Measurements from ENCODE around the gene ZHX3.

- TF ChIP-seq, protein P1, sequence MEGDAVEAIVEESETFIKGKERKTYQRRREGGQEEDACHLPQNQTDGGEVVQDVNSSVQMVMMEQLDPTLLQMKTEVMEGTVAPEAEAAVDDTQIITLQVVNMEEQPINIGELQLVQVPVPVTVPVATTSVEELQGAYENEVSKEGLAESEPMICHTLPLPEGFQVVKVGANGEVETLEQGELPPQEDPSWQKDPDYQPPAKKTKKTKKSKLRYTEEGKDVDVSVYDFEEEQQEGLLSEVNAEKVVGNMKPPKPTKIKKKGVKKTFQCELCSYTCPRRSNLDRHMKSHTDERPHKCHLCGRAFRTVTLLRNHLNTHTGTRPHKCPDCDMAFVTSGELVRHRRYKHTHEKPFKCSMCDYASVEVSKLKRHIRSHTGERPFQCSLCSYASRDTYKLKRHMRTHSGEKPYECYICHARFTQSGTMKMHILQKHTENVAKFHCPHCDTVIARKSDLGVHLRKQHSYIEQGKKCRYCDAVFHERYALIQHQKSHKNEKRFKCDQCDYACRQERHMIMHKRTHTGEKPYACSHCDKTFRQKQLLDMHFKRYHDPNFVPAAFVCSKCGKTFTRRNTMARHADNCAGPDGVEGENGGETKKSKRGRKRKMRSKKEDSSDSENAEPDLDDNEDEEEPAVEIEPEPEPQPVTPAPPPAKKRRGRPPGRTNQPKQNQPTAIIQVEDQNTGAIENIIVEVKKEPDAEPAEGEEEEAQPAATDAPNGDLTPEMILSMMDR (IDR thresholded peaks at IDR 0.05; ENCODE audit: low read depth, low read length, poor library complexity, severe bottlenecking) = no peak
- no peak for TF ChIP-seq EZH2phosphoT487 (IDR thresholded peaks at IDR 0.05; ENCODE audit: borderline replicate concordance, low read length)
Measured at GRCh38 chr20:41219824-41220223, 97.7 kb downstream of the ZHX3 start.

All from DOHH2 (cell line).